ENCODE results near the gene RS1. TPM values are rescaled to one million over a fixed set of nuclear protein-coding genes. Genes with fewer than 3 reads are reported as not detected.

Gene RS1
- total and polyA plus RNA-seq, 10 of the 15 experiments (the other 5 are each of a cell fraction or from before 2014, with no cell fraction given): 0.04 to 0.26 TPM; not detected in 8

DNA sequence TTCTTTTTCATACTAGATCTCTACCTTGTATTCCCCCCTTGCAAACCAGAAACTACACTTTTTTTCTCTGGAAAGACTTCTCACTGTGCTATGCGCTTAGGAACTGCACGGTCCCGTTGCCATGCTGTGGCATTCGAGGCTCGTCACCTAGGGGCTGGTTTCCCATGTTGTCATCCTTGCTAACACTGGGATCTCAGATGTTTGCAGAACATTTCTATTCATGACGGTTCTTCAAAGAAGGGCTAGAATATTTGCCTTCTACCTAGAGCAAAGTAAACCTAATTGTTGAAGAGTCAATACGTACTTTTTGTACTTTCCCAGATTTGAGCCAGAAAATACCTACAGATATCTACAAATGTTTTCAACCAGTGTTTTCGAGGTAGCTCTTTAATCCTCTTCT lies 41.0 kb downstream of the RS1 start (continued):
- no peak for TF ChIP-seq IKZF2 (IDR thresholded peaks at IDR 0.05)
- no peak for TF ChIP-seq ZNF24 (IDR thresholded peaks at IDR 0.05)
- TF ChIP-seq, protein P1, sequence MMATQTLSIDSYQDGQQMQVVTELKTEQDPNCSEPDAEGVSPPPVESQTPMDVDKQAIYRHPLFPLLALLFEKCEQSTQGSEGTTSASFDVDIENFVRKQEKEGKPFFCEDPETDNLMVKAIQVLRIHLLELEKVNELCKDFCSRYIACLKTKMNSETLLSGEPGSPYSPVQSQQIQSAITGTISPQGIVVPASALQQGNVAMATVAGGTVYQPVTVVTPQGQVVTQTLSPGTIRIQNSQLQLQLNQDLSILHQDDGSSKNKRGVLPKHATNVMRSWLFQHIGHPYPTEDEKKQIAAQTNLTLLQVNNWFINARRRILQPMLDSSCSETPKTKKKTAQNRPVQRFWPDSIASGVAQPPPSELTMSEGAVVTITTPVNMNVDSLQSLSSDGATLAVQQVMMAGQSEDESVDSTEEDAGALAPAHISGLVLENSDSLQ (IDR thresholded peaks at IDR 0.05): no peak
- TF ChIP-seq RB1 (IDR thresholded peaks at IDR 0.05; ENCODE audit: borderline replicate concordance): no peak
- no peak for TF ChIP-seq ZSCAN29 (IDR thresholded peaks at IDR 0.05)
- no peak for TF ChIP-seq CEBPB (IDR thresholded peaks at IDR 0.05; ENCODE audit: borderline replicate concordance in 1 of 2, low read depth in 2 of 2, low read length in 2 of 2)

DNA sequence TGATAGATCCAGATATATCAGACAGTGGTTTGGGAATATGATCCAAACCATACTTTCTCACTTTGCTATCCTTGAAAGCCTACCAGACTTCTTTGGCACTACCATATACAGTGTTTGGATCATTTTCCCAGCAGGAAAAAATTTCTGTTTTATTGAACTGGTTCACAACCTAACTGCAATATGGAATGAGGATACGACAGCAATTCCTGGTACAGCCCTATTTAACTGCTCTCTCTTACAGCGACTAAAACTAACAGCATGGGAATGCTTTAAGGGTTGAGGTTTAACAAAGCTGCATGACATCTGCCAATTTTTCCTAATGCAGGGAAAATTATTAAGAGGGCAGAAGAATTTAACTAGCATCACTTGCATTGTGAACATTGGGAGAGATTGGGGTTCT lies 47.3 kb downstream of the RS1 start:
- ChIA-PET RAD21 (ENCODE audit: unreplicated experiment) (no interaction called here), SMC1A (ENCODE audit: uncharacterized antibody, unreplicated experiment) (no interaction called here), CTCF (interaction anchor here (1.2 kb wide), 1 partner anchor 12 kb away, joined by 4 read pairs; no protein-coding TSS in a partner anchor), POLR2A (no interaction called here)
- Histone ChIP-seq H3K9ac (ENCODE audit: control insufficient read depth, insufficient read depth, low read length) (no peak overlapping the region), H3K4me2 (ENCODE audit: control insufficient read depth, insufficient read depth) (no peak overlapping the region), H2AFZ (ENCODE audit: control insufficient read depth, low read depth, low read length) (no peak overlapping the region), H3K79me2 (ENCODE audit: control insufficient read depth, insufficient read depth, low read length) (no peaks in the 10 kb centered on the region), H3K9me3 (replicated peaks; ENCODE audit: control insufficient read depth, insufficient read depth, low read length) (no peaks in the 10 kb centered on the region), H3K27ac (ENCODE audit: control insufficient read depth, insufficient read depth) (no peak overlapping the region), H3K27me3 (replicated peaks in 1 of 2; ENCODE audit: control insufficient read depth in 2 of 2, insufficient read depth in 2 of 2, low read length in 1 of 2) (no peaks in the 10 kb centered on the region), H3K4me1 (ENCODE audit: control insufficient read depth, insufficient read depth, low read length) (no peaks in the 10 kb centered on the region), H3K4me3 (no peak overlapping the region), H4K20me1 (ENCODE audit: control insufficient read depth, insufficient read depth) (no peaks in the 10 kb centered on the region), H3K36me3 (ENCODE audit: control insufficient read depth in 2 of 2, insufficient read depth in 2 of 2, low read length in 1 of 2) (no peaks in the 10 kb centered on the region)
- no TSS peak for BruUV-seq (replicated peaks)
- in situ Hi-C loops (cut with MboI) (no loop called here), intact Hi-C loops (cut with micrococcal nuclease; ENCODE audit: unreplicated experiment) (no loop called here)
- FAIRE-seq (no peak), DNase-seq (ENCODE audit: low read depth, low spot score) (no peak), ATAC-seq (no peak)
- 45% methylated on average over 2 of the region's 2 CpGs for WGBS (ENCODE audit: insufficient coverage, insufficient replicate concordance, low lambda C conversion rate, missing lambda C conversion rate)
- TF ChIP-seq, protein P2, sequence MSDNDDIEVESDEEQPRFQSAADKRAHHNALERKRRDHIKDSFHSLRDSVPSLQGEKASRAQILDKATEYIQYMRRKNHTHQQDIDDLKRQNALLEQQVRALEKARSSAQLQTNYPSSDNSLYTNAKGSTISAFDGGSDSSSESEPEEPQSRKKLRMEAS (IDR thresholded peaks at IDR 0.05; ENCODE audit: low read depth, low read length): no peak
- no peak for TF ChIP-seq CHD1 (IDR thresholded peaks at IDR 0.05; ENCODE audit: low read depth, low read length)
- TF ChIP-seq CHD4 (IDR thresholded peaks at IDR 0.05): no peak
- TF ChIP-seq SP1 (IDR thresholded peaks at IDR 0.05; ENCODE audit: low read depth, low read length): no peak
- TF ChIP-seq TAF1 (IDR thresholded peaks at IDR 0.05; ENCODE audit: borderline replicate concordance, low read depth, low read length): no peak
- TF ChIP-seq, protein P3, sequence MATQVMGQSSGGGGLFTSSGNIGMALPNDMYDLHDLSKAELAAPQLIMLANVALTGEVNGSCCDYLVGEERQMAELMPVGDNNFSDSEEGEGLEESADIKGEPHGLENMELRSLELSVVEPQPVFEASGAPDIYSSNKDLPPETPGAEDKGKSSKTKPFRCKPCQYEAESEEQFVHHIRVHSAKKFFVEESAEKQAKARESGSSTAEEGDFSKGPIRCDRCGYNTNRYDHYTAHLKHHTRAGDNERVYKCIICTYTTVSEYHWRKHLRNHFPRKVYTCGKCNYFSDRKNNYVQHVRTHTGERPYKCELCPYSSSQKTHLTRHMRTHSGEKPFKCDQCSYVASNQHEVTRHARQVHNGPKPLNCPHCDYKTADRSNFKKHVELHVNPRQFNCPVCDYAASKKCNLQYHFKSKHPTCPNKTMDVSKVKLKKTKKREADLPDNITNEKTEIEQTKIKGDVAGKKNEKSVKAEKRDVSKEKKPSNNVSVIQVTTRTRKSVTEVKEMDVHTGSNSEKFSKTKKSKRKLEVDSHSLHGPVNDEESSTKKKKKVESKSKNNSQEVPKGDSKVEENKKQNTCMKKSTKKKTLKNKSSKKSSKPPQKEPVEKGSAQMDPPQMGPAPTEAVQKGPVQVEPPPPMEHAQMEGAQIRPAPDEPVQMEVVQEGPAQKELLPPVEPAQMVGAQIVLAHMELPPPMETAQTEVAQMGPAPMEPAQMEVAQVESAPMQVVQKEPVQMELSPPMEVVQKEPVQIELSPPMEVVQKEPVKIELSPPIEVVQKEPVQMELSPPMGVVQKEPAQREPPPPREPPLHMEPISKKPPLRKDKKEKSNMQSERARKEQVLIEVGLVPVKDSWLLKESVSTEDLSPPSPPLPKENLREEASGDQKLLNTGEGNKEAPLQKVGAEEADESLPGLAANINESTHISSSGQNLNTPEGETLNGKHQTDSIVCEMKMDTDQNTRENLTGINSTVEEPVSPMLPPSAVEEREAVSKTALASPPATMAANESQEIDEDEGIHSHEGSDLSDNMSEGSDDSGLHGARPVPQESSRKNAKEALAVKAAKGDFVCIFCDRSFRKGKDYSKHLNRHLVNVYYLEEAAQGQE (IDR thresholded peaks at IDR 0.05; ENCODE audit: low read depth, low read length): no peak
- TF ChIP-seq, protein P4, sequence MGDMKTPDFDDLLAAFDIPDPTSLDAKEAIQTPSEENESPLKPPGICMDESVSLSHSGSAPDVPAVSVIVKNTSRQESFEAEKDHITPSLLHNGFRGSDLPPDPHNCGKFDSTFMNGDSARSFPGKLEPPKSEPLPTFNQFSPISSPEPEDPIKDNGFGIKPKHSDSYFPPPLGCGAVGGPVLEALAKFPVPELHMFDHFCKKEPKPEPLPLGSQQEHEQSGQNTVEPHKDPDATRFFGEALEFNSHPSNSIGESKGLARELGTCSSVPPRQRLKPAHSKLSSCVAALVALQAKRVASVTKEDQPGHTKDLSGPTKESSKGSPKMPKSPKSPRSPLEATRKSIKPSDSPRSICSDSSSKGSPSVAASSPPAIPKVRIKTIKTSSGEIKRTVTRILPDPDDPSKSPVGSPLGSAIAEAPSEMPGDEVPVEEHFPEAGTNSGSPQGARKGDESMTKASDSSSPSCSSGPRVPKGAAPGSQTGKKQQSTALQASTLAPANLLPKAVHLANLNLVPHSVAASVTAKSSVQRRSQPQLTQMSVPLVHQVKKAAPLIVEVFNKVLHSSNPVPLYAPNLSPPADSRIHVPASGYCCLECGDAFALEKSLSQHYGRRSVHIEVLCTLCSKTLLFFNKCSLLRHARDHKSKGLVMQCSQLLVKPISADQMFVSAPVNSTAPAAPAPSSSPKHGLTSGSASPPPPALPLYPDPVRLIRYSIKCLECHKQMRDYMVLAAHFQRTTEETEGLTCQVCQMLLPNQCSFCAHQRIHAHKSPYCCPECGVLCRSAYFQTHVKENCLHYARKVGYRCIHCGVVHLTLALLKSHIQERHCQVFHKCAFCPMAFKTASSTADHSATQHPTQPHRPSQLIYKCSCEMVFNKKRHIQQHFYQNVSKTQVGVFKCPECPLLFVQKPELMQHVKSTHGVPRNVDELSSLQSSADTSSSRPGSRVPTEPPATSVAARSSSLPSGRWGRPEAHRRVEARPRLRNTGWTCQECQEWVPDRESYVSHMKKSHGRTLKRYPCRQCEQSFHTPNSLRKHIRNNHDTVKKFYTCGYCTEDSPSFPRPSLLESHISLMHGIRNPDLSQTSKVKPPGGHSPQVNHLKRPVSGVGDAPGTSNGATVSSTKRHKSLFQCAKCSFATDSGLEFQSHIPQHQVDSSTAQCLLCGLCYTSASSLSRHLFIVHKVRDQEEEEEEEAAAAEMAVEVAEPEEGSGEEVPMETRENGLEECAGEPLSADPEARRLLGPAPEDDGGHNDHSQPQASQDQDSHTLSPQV (IDR thresholded peaks at IDR 0.05): no peak
- no peak for TF ChIP-seq NFYB (IDR thresholded peaks at IDR 0.05; ENCODE audit: insufficient read depth, low read depth, low read length)
- no peak for TF ChIP-seq BCL11A (IDR thresholded peaks at IDR 0.05; ENCODE audit: low read depth, low read length)
- no peak for TF ChIP-seq WRNIP1 (IDR thresholded peaks at IDR 0.05; ENCODE audit: borderline replicate concordance, low read depth, low read length)
- TF ChIP-seq IKZF2 (IDR thresholded peaks at IDR 0.05): no peak

All from GM12878 (cell line).